MM.1S (cell line): ENCODE results near the gene TMEM245.

ENCODE experiments used
- DNase-seq: peaks from one replicate; pipeline ENCODE4 v3.0.0-alpha.2; 2015
- H2AFZ ChIP-seq: fragments of 300-600 bp; sonication (generic); 2 replicates; pipeline ENCODE4 v1.6.0; 2016; ENCODE audit warnings: antibody characterized with exemption, low read length
- H3F3A ChIP-seq: fragments of 300-600 bp; sonication (generic); 2 replicates; pipeline ENCODE4 v1.6.1; 2016; ENCODE audit warnings: mild to moderate bottlenecking, antibody characterized with exemption, low read length, moderate library complexity, mixed read lengths; ENCODE audit not compliant: insufficient read depth
- H3K27ac ChIP-seq: fragments of 300-600 bp; sonication (generic); 2 replicates; pipeline ENCODE4 v1.5.1; 2016; ENCODE audit warnings: mild to moderate bottlenecking, low read length
- H3K27me3 ChIP-seq: fragments of 300-600 bp; sonication (generic); replicated peaks from 2 replicates; pipeline ENCODE4 v1.6.0; 2016; ENCODE audit warnings: low read length; ENCODE audit not compliant: insufficient read depth
- H3K36me3 ChIP-seq: fragments of 300-600 bp; sonication (generic); replicated peaks from 2 replicates; pipeline ENCODE4 v1.6.1; 2016; ENCODE audit warnings: mild to moderate bottlenecking, low read length, mixed read lengths; ENCODE audit not compliant: insufficient read depth
- H3K4me1 ChIP-seq: fragments of 300-600 bp; sonication (generic); 2 replicates; pipeline ENCODE4 v1.6.1; 2016; ENCODE audit warnings: low read length, mixed read lengths
- H3K4me2 ChIP-seq: fragments of 300-600 bp; sonication (generic); 2 replicates; pipeline ENCODE4 v1.6.0; 2016; ENCODE audit warnings: low read depth, low read length
- H3K4me3 ChIP-seq: fragments of 300-600 bp; sonication (generic); 2 replicates; pipeline ENCODE4 v1.5.1; 2016; ENCODE audit warnings: low read length, mixed read lengths
- H3K79me2 ChIP-seq: fragments of 300-600 bp; sonication (generic); 2 replicates; pipeline ENCODE4 v1.6.1; 2016; ENCODE audit warnings: mixed run types, low read length, mixed read lengths
- H3K9ac ChIP-seq: fragments of 300-600 bp; sonication (generic); 2 replicates; pipeline ENCODE4 v1.6.1; 2016; ENCODE audit warnings: low read length, mixed read lengths
- H3K9me2 ChIP-seq: fragments of 300-600 bp; sonication (generic); replicated peaks from 2 replicates; pipeline ENCODE4 v1.6.1; 2016; ENCODE audit warnings: mild to moderate bottlenecking, low read length, mixed read lengths; ENCODE audit not compliant: insufficient read depth
- H3K9me3 ChIP-seq: fragments of 300-600 bp; sonication (generic); replicated peaks from 2 replicates; pipeline ENCODE4 v1.6.1; 2016; ENCODE audit warnings: mild to moderate bottlenecking, low read length, mixed read lengths; ENCODE audit not compliant: insufficient read depth
- H4K20me1 ChIP-seq: fragments of 300-600 bp; sonication (generic); 2 replicates; pipeline ENCODE4 v1.6.1; 2016; ENCODE audit warnings: mild to moderate bottlenecking, low read length, moderate library complexity, mixed read lengths; ENCODE audit not compliant: insufficient read depth
- EZH2 ChIP-seq: fragments of 300-600 bp; sonication (generic); optimal IDR thresholded peaks from 2 replicates; pipeline ENCODE3; 2017; ENCODE audit warnings: low read depth, mild to moderate bottlenecking, antibody characterized with exemption, low read length, mixed read lengths
- EZH2phosphoT487 ChIP-seq: fragments of 300-600 bp; sonication (generic); IDR thresholded peaks from 2 replicates; pipeline ENCODE4 v1.6.1; 2018; ENCODE audit warnings: antibody characterized with exemption, low read length
- TF ChIP-seq, protein P1 (sequence below): fragments of 300-600 bp; sonication (generic); IDR thresholded peaks from 2 replicates; pipeline ENCODE4 v1.5.1; 2016; ENCODE audit warnings: antibody characterized with exemption, low read length, mixed read lengths

The TMEM245 gene

DNA sequence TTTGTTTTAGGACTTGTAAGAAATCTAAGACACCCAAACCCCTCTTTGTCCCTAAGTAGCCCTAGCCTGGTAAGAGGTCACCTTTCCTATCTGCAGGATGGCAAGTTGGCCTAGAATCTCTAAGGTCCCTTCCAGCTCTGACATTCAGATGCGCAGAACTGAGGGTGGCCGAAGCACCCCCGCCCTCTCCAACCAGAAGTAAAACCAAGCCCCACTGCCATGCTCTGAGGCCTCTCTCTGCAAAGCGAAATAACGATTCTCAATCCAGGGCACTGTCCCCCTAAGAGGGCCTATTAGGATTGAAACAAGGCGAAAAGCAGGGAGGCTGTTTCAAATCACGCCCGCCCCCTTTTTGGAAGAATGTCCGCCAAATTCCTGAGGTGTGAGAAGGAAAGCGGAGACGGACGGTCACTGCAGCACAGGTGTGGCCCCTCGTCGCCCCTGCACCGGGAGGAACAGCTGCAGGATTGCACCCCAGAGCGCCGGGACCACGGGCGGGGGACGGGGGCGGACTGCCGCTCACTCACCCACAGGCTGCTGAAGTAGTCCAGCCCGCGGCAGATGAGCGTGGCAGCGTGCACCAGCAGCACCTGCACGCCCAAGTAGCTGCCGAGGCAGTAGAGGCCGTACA lies 824 bp downstream of the TMEM245 start:
- H3K9me2 ChIP-seq: no peaks in the 10 kb centered on the region
- no peak for TF ChIP-seq EZH2
- TF ChIP-seq EZH2phosphoT487: no peak
- TF ChIP-seq, protein P1, sequence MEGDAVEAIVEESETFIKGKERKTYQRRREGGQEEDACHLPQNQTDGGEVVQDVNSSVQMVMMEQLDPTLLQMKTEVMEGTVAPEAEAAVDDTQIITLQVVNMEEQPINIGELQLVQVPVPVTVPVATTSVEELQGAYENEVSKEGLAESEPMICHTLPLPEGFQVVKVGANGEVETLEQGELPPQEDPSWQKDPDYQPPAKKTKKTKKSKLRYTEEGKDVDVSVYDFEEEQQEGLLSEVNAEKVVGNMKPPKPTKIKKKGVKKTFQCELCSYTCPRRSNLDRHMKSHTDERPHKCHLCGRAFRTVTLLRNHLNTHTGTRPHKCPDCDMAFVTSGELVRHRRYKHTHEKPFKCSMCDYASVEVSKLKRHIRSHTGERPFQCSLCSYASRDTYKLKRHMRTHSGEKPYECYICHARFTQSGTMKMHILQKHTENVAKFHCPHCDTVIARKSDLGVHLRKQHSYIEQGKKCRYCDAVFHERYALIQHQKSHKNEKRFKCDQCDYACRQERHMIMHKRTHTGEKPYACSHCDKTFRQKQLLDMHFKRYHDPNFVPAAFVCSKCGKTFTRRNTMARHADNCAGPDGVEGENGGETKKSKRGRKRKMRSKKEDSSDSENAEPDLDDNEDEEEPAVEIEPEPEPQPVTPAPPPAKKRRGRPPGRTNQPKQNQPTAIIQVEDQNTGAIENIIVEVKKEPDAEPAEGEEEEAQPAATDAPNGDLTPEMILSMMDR: no peak
- DNase-seq: no peak
- peak overlapping the region; percentile 27; the same call in 1 of the 2 replicates for H3K27ac ChIP-seq
- H2AFZ ChIP-seq: peak overlapping the region; percentile 61
- no peaks in the 10 kb centered on the region for H3K9me3 ChIP-seq
- no peaks in the 10 kb centered on the region for H3K36me3 ChIP-seq
- H4K20me1 ChIP-seq: peaks cover 3% of the 10 kb centered on the region; the same call in 1 of the 2 replicates
- peaks cover 56% of the 10 kb centered on the region for H3K79me2 ChIP-seq
- peaks cover 12% of the 10 kb centered on the region; the same call in 1 of the 2 replicates for H3F3A ChIP-seq
- H3K27me3 ChIP-seq: no peaks in the 10 kb centered on the region
- H3K4me1 ChIP-seq: peaks cover 29% of the 10 kb centered on the region
- H3K4me3 ChIP-seq: peak overlapping the region; percentile 89
- peak overlapping the region; percentile 64 for H3K9ac ChIP-seq
- H3K4me2 ChIP-seq: peak overlapping the region; percentile 97

DNA sequence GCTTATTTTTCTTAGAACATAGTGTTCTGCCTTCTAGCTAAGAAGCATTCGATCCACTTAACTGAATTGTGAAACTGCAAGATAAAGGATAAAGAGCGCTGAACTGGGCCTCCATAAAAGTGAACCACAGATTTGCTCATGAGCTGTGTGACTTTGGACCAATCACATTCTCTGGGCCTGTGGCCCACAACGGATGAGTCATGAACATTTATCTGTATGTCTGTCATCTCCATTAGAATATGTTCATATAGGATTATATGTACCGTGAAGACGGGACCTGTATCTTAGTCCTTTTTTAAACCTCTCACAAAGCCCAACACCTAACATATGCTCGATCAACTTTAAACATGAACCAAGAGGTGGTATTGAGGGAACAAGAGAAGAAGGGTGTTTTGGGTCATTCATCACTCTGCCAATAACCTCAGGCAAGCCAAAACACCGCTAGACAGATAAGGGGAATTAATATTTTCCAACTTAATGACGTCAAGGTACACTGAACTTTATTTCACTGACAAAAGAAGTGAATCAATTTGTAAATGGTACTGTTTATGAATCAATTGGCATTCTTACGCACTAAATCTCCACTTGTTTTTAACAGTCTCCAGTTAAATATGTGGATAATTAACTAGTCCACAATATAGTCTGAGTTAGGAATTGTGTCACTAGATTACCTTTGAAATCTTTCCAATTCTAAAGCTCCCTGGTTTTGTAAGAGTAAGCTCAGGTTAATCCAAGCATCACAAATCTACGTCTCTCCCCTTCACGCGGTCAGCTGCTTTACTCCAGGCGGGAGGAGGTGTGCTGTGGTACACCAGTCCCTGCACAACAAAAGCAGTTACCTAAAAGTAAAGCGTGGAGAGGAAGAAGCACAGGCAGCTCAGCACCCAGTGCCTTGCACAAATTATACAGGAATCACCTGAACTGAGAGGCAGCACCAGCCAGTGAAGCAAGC lies 1.6 kb downstream of the TMEM245 start:
- peaks cover 4% of the 10 kb centered on the region; the same call in 1 of the 2 replicates for H3F3A ChIP-seq
- no peaks in the 10 kb centered on the region for H3K9me2 ChIP-seq
- peaks cover 21% of the 10 kb centered on the region for H3K4me1 ChIP-seq
- H3K79me2 ChIP-seq: peaks cover 64% of the 10 kb centered on the region
- no peak overlapping the region for H2AFZ ChIP-seq
- peak overlapping the region; percentile 97 for H3K4me2 ChIP-seq
- TF ChIP-seq, protein P1: no peak
- TF ChIP-seq EZH2phosphoT487 (no peak), EZH2 (no peak)
- H3K4me3 ChIP-seq: peak overlapping the region; percentile 89
- peak overlapping the region; percentile 64; the same call in 1 of the 2 replicates for H3K9ac ChIP-seq
- H3K9me3 ChIP-seq: no peaks in the 10 kb centered on the region
- no peak for DNase-seq
- peaks cover 3% of the 10 kb centered on the region for H4K20me1 ChIP-seq
- H3K36me3 ChIP-seq: no peaks in the 10 kb centered on the region
- no peak overlapping the region for H3K27ac ChIP-seq
- H3K27me3 ChIP-seq: no peaks in the 10 kb centered on the region

DNA sequence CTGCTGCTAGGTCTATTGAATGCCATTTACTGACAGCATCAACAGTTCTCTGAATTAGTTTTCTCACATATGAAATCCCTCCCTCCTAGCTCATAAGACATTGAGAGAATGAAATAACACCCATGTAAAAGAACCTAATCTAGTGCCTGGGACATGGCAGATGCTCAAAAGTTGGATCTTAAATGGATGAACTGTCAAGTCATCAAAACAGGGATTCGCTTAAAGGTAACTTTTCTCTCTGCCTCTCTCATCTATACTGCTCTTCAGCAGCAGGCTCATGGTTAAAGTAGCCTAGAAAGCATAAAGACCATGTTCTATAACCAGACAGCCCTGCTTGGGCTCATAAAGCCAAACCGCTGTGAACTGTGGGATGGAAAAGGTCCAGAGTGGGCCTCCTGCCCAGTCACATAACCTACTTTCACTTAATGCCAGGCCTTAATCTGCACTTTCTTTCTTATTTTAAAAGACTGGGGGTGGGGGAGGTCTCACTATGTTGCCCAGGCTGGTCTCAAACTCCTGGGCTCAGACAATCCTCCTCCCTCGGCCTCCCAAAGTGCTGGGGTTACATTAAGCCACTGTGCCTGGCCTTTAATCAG lies 3.7 kb downstream of the TMEM245 start:
- no peak for DNase-seq
- peaks cover 17% of the 10 kb centered on the region for H3K4me1 ChIP-seq
- H3K9ac ChIP-seq: no peak overlapping the region
- no peaks in the 10 kb centered on the region for H3K9me2 ChIP-seq
- H2AFZ ChIP-seq: no peak overlapping the region
- H3F3A ChIP-seq: no peaks in the 10 kb centered on the region
- TF ChIP-seq EZH2 (no peak), EZH2phosphoT487 (no peak)
- TF ChIP-seq, protein P1: no peak
- H3K27ac ChIP-seq: no peak overlapping the region
- H3K36me3 ChIP-seq: no peaks in the 10 kb centered on the region
- H3K4me2 ChIP-seq: no peak overlapping the region
- H4K20me1 ChIP-seq: peaks cover 6% of the 10 kb centered on the region
- no peak overlapping the region for H3K4me3 ChIP-seq
- H3K9me3 ChIP-seq: no peaks in the 10 kb centered on the region
- H3K27me3 ChIP-seq: no peaks in the 10 kb centered on the region
- peaks cover 83% of the 10 kb centered on the region for H3K79me2 ChIP-seq
